K562 (cell line): Measurements from ENCODE around the gene MRM2. TPM values are rescaled to one million over a fixed set of nuclear protein-coding genes. Genes with fewer than 3 reads are reported as not detected.
A peak's percentile ranks its signal among the peaks of the same experiment; 100 is the strongest.

Experiments
- GABPA ChIP-seq: fragments of 200-800 bp; sonication (Bioruptor generic); conservative IDR thresholded peaks from 2 replicates; pipeline ENCODE4 v1.6.1; 2016; ENCODE audit warnings: low read depth, missing genetic modification characterization, missing compliant biosample characterization
- SPI1 ChIP-seq: IDR thresholded peaks from 2 replicates; pipeline ENCODE4 v1.6.1; 2011; ENCODE audit warnings: low read depth, low read length, control low read depth, borderline replicate concordance
- STAT5A ChIP-seq: IDR thresholded peaks from 2 replicates; pipeline ENCODE4 v1.6.1; 2012; ENCODE audit warnings: low read length, inconsistent platforms, borderline replicate concordance
- SUPT5H ChIP-seq: fragments of 450-650 bp; IDR thresholded peaks from 2 replicates; pipeline ENCODE4 v1.6.1; 2016
- TRIM28 ChIP-seq: fragments of 450-650 bp; IDR thresholded peaks from 2 replicates; pipeline ENCODE4 v1.6.1; 2017
- ZC3H4 ChIP-seq: sonication (generic); formaldehyde crosslinking; IDR thresholded peaks from 2 replicates; pipeline ENCODE4 v1.9.0; 2021; ENCODE audit warnings: missing genetic modification reagents, borderline replicate concordance
- ZNF609 ChIP-seq: sonication (generic); formaldehyde crosslinking; IDR thresholded peaks from 2 replicates; pipeline ENCODE4 v1.8.1; 2023; ENCODE audit warnings: missing genetic modification reagents, mild to moderate bottlenecking, borderline replicate concordance
- polyA plus RNA-seq, 8 experiments: library from polyadenylated mRNA; depleted of rRNA in 4 of 8; stranded (reverse) in 5 of 8; unstranded in 3 of 8; fragments of >200 nt; fragmentation: Nextera tagmentation in 2 of 8; fragmentation: Illumina TruSeq in 1 of 8; extraction: Ambion mirVana in 2 of 8; extraction: Trizol in 1 of 8; gene quantifications; 2 replicates each; pipeline versions ENCODE4 v1.2.1 to v1.2.3, GENCODE V29; 2011 to 2014; ENCODE audit warnings: inconsistent platforms in 1 of 8, missing spikeins in 1 of 8
- total RNA-seq, 7 experiments: library from RNA; depleted of rRNA in 6 of 7; stranded (reverse); fragments of >200 nt in 6 of 7; fragmentation: Illumina TruSeq in 2 of 7; extraction: Trizol in 2 of 7; gene quantifications; 2 replicates each; pipeline versions ENCODE4 v1.2.1 to v1.2.3, GENCODE V29; 2011 to 2021; ENCODE audit warnings: low replicate concordance in 1 of 7
- TF ChIP-seq, protein P1 (sequence below), 2 experiments: fragments of 450-650 bp; formaldehyde crosslinking in 1 of 2; IDR thresholded peaks; 2 replicates each; pipeline versions ENCODE4 v1.4.0 to v1.6.1; 2014 to 2020; ENCODE audit warnings: mild to moderate bottlenecking in 2 of 2, borderline replicate concordance in 1 of 2, low read depth in 1 of 2
- TF ChIP-seq, protein P2 (sequence below): sonication (generic); formaldehyde crosslinking; IDR thresholded peaks from 2 replicates; pipeline ENCODE4 v1.8.0; 2022; ENCODE audit warnings: mild to moderate bottlenecking, missing genetic modification reagents

MRM2 gene
- total and polyA plus RNA-seq, 9 of the 15 experiments (the other 6 are each of a cell fraction or from before 2014, with no cell fraction given), result 32.4 to 116 (median 50.5) TPM

GRCh38 chr7:2248984-2249694 is 7.1 kb upstream of the MRM2 start (continued):
- TF ChIP-seq, protein P1, sequence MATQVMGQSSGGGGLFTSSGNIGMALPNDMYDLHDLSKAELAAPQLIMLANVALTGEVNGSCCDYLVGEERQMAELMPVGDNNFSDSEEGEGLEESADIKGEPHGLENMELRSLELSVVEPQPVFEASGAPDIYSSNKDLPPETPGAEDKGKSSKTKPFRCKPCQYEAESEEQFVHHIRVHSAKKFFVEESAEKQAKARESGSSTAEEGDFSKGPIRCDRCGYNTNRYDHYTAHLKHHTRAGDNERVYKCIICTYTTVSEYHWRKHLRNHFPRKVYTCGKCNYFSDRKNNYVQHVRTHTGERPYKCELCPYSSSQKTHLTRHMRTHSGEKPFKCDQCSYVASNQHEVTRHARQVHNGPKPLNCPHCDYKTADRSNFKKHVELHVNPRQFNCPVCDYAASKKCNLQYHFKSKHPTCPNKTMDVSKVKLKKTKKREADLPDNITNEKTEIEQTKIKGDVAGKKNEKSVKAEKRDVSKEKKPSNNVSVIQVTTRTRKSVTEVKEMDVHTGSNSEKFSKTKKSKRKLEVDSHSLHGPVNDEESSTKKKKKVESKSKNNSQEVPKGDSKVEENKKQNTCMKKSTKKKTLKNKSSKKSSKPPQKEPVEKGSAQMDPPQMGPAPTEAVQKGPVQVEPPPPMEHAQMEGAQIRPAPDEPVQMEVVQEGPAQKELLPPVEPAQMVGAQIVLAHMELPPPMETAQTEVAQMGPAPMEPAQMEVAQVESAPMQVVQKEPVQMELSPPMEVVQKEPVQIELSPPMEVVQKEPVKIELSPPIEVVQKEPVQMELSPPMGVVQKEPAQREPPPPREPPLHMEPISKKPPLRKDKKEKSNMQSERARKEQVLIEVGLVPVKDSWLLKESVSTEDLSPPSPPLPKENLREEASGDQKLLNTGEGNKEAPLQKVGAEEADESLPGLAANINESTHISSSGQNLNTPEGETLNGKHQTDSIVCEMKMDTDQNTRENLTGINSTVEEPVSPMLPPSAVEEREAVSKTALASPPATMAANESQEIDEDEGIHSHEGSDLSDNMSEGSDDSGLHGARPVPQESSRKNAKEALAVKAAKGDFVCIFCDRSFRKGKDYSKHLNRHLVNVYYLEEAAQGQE (IDR thresholded peaks at IDR 0.05; ENCODE audit: borderline replicate concordance), result peak; percentile 27; the same call in 1 of the 2 replicates
- TF ChIP-seq, protein P1 (CRISPR knock-in tag; IDR thresholded peaks at IDR 0.05; ENCODE audit: low read depth), result no peak
- TF ChIP-seq ZNF609 (CRISPR knock-in tag) (no peak), STAT5A (no peak), SUPT5H (no peak), ZC3H4 (CRISPR knock-in tag) (no peak), GABPA (0 out of 2 replicates have a peak, but pooled peaks have one; percentile 44), SPI1 (no peak), TRIM28 (no peak)
- TF ChIP-seq, protein P2, sequence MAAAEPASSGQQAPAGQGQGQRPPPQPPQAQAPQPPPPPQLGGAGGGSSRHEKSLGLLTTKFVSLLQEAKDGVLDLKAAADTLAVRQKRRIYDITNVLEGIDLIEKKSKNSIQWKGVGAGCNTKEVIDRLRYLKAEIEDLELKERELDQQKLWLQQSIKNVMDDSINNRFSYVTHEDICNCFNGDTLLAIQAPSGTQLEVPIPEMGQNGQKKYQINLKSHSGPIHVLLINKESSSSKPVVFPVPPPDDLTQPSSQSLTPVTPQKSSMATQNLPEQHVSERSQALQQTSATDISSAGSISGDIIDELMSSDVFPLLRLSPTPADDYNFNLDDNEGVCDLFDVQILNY (CRISPR knock-in tag), result no peak
